Spinal cord (tissue), 10 donors: Measurements from ENCODE around the gene BCL7A. TPM values are rescaled to one million over a fixed set of nuclear protein-coding genes. Genes with fewer than 3 reads are reported as not detected.
"Not testable (repeated sequence)": the region's sequence is repeated elsewhere in the genome, so short reads cannot be mapped to it uniquely, and the experiment has no call there.

ENCODE experiments used
- DNase-seq, 6 donors: peaks; one replicate each; pipeline versions ENCODE4 v3.0.0 to v3.0.0-alpha.2; 2013 to 2015; ENCODE audit warnings: low spot score in 6 of 6, low read depth in 4 of 6
- H3K27ac ChIP-seq: one replicate; pipeline ENCODE4 v1.5.1; 2013; ENCODE audit warnings: low read depth, low read length, control low read depth
- H3K27me3 ChIP-seq: one replicate; pipeline ENCODE4 v1.6.1; 2013; ENCODE audit warnings: low read length; ENCODE audit not compliant: control insufficient read depth, insufficient read depth
- H3K36me3 ChIP-seq: one replicate; pipeline ENCODE4 v1.6.1; 2013; ENCODE audit warnings: low read length; ENCODE audit not compliant: control insufficient read depth, insufficient read depth
- H3K4me1 ChIP-seq: one replicate; pipeline ENCODE4 v1.6.1; 2013; ENCODE audit warnings: low read length; ENCODE audit not compliant: control insufficient read depth, insufficient read depth
- H3K4me3 ChIP-seq: one replicate; pipeline ENCODE4 v1.5.1; 2013; ENCODE audit warnings: low read depth, low read length, control low read depth
- H3K9me3 ChIP-seq: one replicate; pipeline ENCODE4 v1.6.1; 2013; ENCODE audit warnings: low read length; ENCODE audit not compliant: control insufficient read depth, insufficient read depth
- WGBS: methylation state at CpG from one replicate; pipeline ENCODE4 v1.1.5; 2013; ENCODE audit warnings: missing lambda C conversion rate; ENCODE audit not compliant: insufficient coverage; 5-methylcytosine and 5-hydroxymethylcytosine counted together
- polyA plus RNA-seq, 2 donors: library from polyadenylated mRNA; unstranded; fragments of 120-200 nt; gene quantifications; one replicate each; pipeline ENCODE4 v1.2.1, GENCODE V29; 2013; ENCODE audit not compliant: insufficient read length in 2 of 2
- total RNA-seq, 2 donors: library from RNA; depleted of rRNA in 1 of 2; stranded (reverse); fragments of 120-200 nt in 1 of 2; fragments of >200 nt in 1 of 2; gene quantifications; one replicate each; pipeline versions ENCODE4 v1.2.3 to v1.2.4, GENCODE V29; 2013 to 2014
- donor health status: healthy.

BCL7A gene
- total and polyA plus RNA-seq, 4 donors = 17.9 to 45.6 (median 31.7) TPM

DNA sequence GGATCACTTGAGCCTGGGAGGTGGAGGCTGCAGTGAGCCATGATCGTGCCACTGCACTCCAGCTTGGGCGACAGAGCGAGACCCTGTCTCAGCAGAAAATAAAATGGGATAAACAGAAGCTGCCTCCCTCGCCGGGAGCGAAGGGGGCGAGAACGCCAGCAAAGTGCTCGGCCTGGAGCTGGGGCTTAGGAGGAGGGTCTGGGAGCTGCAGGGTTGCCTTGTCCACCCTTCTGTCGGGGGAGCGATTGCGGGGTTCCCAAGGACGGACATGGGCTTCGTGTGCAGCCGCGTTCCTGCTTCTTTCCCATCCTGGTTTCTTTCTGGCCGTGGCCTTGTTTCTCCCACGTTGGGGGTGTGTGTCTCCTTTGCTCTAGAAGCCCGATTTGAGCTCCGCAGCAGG is 29.0 kb downstream of the BCL7A start:
- H3K9me3 ChIP-seq = no peaks in the 10 kb centered on the region
- no peak overlapping the region for H3K4me3 ChIP-seq
- no peak for DNase-seq
- H3K36me3 ChIP-seq = peaks cover 63% of the 10 kb centered on the region
- H3K4me1 ChIP-seq = peaks cover 18% of the 10 kb centered on the region
- WGBS = 93% methylated on average over 16 of the region's 20 CpGs
- H3K27ac ChIP-seq = no peak overlapping the region
- no peaks in the 10 kb centered on the region for H3K27me3 ChIP-seq

DNA sequence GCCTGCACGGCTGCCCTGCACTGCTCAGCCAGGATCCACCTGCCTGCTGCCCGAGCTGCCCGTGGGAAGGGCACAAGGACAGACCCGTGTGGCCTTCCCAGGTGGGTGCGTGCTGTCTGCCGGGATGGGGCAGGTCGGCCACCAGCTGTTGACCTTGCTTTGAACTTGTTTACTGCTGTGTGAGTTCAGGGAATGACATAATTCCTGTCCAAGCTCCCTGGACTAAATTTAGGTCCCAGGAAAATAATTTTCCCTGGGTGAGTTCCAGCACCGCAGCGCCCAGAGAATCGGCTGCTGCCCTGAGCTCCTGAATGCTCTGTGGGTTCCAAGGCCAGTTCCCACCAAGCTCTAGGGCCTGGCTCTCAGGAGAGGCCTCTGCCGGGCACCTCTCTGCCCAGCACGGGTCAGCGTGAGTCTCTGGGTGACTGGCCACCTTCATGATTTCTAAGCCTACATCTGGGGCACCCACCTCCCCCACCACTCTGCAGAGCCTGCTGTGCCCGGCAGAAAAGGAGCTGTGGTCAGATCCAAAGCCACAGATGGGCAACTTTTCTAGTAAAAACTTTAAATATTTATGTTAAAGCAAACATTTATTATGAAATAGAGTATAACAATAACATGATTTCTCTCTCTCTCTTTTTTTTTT is 29.7 kb downstream of the BCL7A start:
- no peaks in the 10 kb centered on the region for H3K27me3 ChIP-seq
- H3K4me1 ChIP-seq = peaks cover 18% of the 10 kb centered on the region
- H3K27ac ChIP-seq = no peak overlapping the region
- WGBS = 70% methylated on average over 13 of the region's 14 CpGs
- DNase-seq = no peak
- no peaks in the 10 kb centered on the region for H3K9me3 ChIP-seq
- H3K36me3 ChIP-seq = peaks cover 63% of the 10 kb centered on the region
- H3K4me3 ChIP-seq = no peak overlapping the region

DNA sequence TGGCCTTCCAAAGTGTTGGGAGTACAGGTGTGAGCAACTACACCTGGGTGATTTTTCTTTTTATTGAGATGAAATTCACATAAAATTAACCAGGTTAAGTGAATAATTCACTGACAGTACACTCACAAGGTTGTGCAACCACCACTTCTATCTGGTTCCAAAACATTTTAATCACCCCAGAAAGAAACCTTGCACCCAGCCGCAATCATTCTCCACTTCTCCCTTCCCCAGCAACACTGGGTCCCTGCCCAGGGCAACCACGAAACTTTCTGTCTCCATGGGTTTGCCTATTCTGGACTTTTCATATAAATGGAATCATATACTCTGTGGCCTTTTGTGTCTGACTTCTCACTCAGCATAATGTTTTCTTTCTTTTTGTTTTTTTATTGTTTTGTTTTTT is 30.6 kb downstream of the BCL7A start:
- DNase-seq = no peak
- Histone ChIP-seq H3K4me3 (no peak overlapping the region), H3K27me3 (no peaks in the 10 kb centered on the region), H3K4me1 (peaks cover 18% of the 10 kb centered on the region), H3K36me3 (peaks cover 65% of the 10 kb centered on the region), H3K9me3 (no peaks in the 10 kb centered on the region), H3K27ac (no peak overlapping the region)
- WGBS = 100% methylated on average over 1 of the region's 2 CpGs

DNA sequence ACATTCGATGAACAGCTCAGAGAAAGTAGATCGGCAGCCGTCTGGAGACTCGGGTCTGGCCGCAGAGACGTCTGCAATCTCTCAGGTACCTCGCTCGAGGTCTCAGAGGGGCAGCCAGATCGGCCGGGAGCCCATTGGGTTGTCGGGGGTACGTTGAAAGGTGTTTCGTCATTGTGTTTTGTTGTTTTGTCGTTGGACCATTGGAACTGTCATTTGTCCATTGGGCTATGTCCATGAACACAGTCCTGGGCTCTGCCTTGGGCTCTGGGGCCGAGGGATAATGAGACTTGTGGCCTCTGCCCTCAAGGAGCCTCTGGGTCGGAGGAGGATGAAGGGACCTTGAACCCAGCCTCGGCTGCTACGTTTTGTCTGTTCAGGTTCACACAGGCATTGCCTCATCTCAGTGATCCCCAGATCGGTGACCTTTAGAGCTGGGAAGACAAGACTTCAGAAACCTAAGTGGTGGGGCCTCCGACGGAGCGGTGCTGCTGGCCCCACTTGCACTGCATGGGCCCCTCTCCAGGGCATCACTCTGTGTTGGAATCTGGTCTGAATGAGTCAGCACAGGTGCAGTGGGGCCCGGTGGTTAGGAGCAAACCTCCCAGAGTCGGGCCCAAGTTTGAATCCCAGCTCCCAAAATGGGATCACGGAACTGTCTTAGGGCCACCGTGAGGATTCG is 33.3 kb downstream of the BCL7A start:
- WGBS = 95% methylated on average over 27 of the region's 27 CpGs
- peaks cover 74% of the 10 kb centered on the region for H3K36me3 ChIP-seq
- peaks cover 18% of the 10 kb centered on the region for H3K4me1 ChIP-seq

DNA sequence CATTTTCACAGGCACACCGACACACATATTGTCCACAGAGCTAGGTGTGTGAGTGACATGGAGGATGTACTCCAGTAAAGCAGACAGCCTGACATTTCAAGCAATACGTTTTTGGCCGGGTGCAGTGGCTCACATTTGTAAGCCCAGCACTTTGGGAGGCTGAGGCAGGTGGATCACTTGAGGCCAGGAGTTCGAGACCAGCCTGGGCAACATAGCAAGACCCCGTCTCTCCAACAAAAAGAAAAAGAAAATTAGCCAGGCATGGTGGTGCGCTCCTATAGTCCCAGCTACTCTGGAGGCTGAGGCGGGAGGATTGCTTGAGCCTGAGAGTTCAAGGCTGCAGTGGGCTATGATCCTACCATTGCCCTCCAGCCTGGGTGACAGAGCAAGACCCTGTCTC is 34.7 kb downstream of the BCL7A start:
- not testable (repeated sequence) for H3K9me3 ChIP-seq, DNase-seq, H3K4me3 ChIP-seq, H3K27me3 ChIP-seq, H3K27ac ChIP-seq
- WGBS = 100% methylated on average over 6 of the region's 7 CpGs
- H3K36me3 ChIP-seq = peaks cover 69% of the 10 kb centered on the region
- H3K4me1 ChIP-seq = peaks cover 13% of the 10 kb centered on the region

More for the DNA sequence above, 33.3 kb downstream of the BCL7A start:
- no peak overlapping the region for H3K4me3 ChIP-seq
- no peak overlapping the region for H3K27ac ChIP-seq
- no peaks in the 10 kb centered on the region for H3K9me3 ChIP-seq
- no peak for DNase-seq
- H3K27me3 ChIP-seq = no peaks in the 10 kb centered on the region

DNA sequence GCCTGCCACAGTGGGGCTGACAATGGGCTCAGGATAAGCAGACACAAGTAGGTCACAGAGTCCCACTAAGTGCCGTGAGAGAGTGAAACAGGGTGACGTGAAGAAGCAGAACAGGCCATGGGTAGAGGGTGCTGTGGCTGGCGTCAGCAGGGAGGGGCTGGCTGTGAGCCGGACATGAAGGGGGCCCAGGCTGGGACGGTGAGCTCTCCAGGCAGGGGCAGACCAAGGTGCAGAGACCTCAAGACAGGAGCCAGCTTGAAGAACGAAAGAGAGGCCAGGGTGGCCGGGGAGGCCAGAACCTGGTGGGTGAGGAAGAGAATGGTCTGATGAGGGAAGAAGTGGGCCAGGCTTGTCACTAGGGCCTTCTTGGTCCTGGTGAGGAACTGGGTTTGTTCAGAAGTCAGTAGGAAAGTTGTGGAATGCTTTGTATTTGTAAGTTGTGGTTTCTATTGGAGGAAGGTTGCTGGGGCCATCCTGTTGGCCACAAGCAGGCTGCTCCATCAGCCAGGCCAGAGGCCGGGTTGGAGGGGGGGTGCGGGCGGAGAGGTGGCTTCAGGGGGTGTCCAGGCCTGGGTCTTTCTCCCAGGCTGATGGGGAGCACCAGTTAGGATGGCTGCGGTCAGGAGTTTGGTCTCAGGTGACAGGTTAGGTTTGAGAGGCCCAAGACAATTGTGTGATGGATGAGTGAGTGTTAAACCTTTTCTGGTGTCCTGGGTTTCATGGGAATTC is 35.5 kb downstream of the BCL7A start:
- Histone ChIP-seq H3K36me3 (peaks cover 74% of the 10 kb centered on the region), H3K9me3 (no peaks in the 10 kb centered on the region), H3K4me3 (no peak overlapping the region), H3K27ac (no peak overlapping the region), H3K27me3 (no peaks in the 10 kb centered on the region), H3K4me1 (peaks cover 11% of the 10 kb centered on the region)
- DNase-seq = no peak
- WGBS = 97% methylated on average over 11 of the region's 11 CpGs

DNA sequence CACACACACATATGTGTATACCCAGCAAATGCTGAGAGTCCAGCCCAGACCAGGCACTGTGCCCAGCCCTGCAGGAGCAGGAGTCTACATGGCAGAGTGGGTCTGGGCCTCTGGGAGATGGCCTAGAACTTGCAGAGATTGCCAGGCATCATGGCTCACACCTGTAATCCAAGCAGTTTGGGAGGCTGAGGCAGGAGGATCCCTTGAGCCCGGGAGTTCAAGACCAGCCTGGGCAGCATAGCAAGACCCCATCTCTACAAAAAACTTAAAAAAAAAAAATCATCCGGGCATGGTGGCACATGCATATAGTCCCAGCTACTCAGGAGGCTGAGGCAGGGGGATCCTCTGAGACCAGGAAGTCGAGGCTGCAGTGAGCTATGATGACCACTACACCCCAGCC is 36.1 kb downstream of the BCL7A start:
- WGBS = 100% methylated on average over 3 of the region's 3 CpGs
- H3K4me1 ChIP-seq = peaks cover 16% of the 10 kb centered on the region
- H3K4me3 ChIP-seq = no peak overlapping the region
- peaks cover 75% of the 10 kb centered on the region for H3K36me3 ChIP-seq
- DNase-seq = no peak
- H3K27me3 ChIP-seq = no peaks in the 10 kb centered on the region
- no peaks in the 10 kb centered on the region for H3K9me3 ChIP-seq
- no peak overlapping the region for H3K27ac ChIP-seq

DNA sequence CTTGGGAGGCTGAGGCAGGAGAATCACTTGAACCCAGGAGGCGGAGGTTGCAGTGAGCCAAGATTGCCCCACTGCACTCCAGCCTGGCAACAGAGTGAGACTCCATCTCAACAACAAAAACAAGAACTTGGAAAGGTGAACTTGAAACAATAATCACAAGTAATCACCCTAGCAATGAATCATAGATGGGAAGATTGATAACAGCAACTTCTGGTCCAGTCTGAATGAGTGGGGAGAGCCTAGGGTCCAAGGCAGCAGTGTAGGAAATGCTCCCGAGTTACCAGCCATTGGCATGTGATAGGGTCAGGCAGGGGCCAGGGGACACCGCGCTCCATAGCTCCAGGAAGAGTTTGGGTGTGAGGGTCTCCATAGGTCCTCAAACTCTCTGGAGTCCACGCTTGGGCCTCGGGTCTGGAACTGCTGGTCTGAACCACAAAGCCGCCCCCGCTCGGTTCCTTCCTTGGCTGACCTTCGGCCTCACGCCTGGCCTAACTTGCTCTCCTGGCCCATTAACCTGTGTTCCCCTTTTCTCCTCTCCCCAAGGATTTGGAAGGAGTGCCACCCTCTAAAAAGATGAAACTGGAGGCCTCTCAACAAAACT is 37.0 kb downstream of the BCL7A start:
- H3K4me1 ChIP-seq = peaks cover 25% of the 10 kb centered on the region
- H3K9me3 ChIP-seq = no peaks in the 10 kb centered on the region
- H3K36me3 ChIP-seq = peaks cover 72% of the 10 kb centered on the region
- DNase-seq = no peak
- no peaks in the 10 kb centered on the region for H3K27me3 ChIP-seq
- H3K4me3 ChIP-seq = no peak overlapping the region
- no peak overlapping the region for H3K27ac ChIP-seq
- WGBS = 99% methylated on average over 11 of the region's 11 CpGs

DNA sequence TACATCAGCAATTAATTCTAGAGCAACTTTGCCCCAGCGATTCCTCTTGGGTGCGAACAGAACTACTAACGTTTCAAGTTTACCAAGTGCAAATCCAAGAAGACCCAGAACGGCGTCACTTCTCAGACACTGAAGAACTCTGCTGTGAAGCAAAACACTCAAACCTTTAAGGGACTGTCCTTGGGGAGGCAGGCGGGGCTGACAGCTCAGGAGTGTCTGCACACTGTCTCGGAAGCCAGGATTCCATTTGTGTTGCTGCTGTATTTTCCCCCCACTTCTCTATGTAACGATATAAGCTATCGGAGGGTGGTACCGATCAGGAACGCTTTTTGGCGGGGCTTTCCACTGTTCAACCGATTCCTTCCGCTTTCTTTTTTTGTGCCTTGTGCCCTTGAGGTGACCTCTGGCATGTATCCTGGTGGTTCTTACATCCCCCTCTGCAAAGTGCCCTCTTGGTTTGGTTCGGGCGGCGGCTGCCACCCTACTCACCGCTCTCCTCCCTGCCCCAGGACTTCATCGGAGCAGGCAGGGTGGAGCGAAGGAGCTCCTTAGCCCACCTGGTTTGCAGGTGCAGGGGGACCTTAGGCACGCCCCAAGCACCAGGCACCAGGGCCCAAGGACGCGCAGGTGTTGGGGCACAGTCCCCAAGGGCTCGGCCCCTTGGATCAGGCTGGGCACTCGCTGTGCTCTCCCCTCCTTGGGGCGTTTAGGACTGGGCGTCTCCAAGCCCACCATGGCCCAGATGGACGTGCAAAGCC is 37.7 kb downstream of the BCL7A start:
- no peak for DNase-seq
- Histone ChIP-seq H3K36me3 (peaks cover 70% of the 10 kb centered on the region), H3K4me3 (no peak overlapping the region), H3K4me1 (peaks cover 28% of the 10 kb centered on the region), H3K27me3 (no peaks in the 10 kb centered on the region), H3K27ac (no peak overlapping the region), H3K9me3 (no peaks in the 10 kb centered on the region)
- 93% methylated on average over 28 of the region's 28 CpGs for WGBS
